DOHH2 (cell line): ENCODE data around the gene AKAIN1.
A peak's percentile ranks its signal among the peaks of the same experiment; 100 is the strongest.

Source experiments
- H3F3A ChIP-seq: fragments of 200-600 bp; sonication (generic), shearing (Covaris generic); 2 replicates; pipeline ENCODE4 v1.6.0; 2016; ENCODE audit warnings: antibody characterized with exemption, mild to moderate bottlenecking; ENCODE audit not compliant: control insufficient read depth, insufficient read depth
- H3K27ac ChIP-seq: fragments of 200-600 bp; sonication (generic); 2 replicates; pipeline ENCODE4 v1.5.1; 2014; ENCODE audit warnings: low read depth, mild to moderate bottlenecking, low read length, moderate library complexity
- H3K27me3 ChIP-seq: fragments of 200-600 bp; sonication (generic); 2 replicates; pipeline ENCODE4 v1.6.1; 2014; ENCODE audit warnings: mild to moderate bottlenecking, low read length, mixed read lengths; ENCODE audit not compliant: control insufficient read depth
- H3K36me3 ChIP-seq: fragments of 200-600 bp; sonication (generic); 2 replicates; pipeline ENCODE4 v1.6.1; 2014; ENCODE audit warnings: mild to moderate bottlenecking, low read length, moderate library complexity, mixed read lengths; ENCODE audit not compliant: control insufficient read depth
- H3K4me1 ChIP-seq: fragments of 200-600 bp; sonication (generic); 2 replicates; pipeline ENCODE4 v1.6.1; 2014; ENCODE audit warnings: mild to moderate bottlenecking, low read length, mixed read lengths; ENCODE audit not compliant: control insufficient read depth
- H3K4me2 ChIP-seq: fragments of 200-600 bp; sonication (generic); 2 replicates; pipeline ENCODE4 v1.6.0; 2014; ENCODE audit warnings: mild to moderate bottlenecking, low read length, moderate library complexity
- H3K4me3 ChIP-seq: fragments of 200-600 bp; sonication (generic); 2 replicates; pipeline ENCODE4 v1.5.1; 2014; ENCODE audit warnings: mild to moderate bottlenecking, low read length, mixed read lengths
- H3K79me2 ChIP-seq: fragments of 200-600 bp; sonication (generic); 2 replicates; pipeline ENCODE4 v1.6.1; 2014; ENCODE audit warnings: mild to moderate bottlenecking, low read length, mixed read lengths; ENCODE audit not compliant: control insufficient read depth
- H3K9me2 ChIP-seq: fragments of 200-600 bp; sonication (generic); replicated peaks from 2 replicates; pipeline ENCODE4 v1.6.1; 2014; ENCODE audit warnings: mild to moderate bottlenecking, low read length, mixed read lengths; ENCODE audit not compliant: control insufficient read depth
- H3K9me3 ChIP-seq: fragments of 200-600 bp; sonication (generic); 2 replicates; pipeline ENCODE4 v1.6.1; 2014; ENCODE audit warnings: antibody characterized with exemption, low read length, mixed read lengths; ENCODE audit not compliant: control insufficient read depth, insufficient read depth
- H4K20me1 ChIP-seq: fragments of 200-600 bp; sonication (generic); 2 replicates; pipeline ENCODE4 v1.6.0; 2014; ENCODE audit warnings: low read depth, mild to moderate bottlenecking, antibody characterized with exemption, low read length, moderate library complexity; ENCODE audit not compliant: control insufficient read depth, insufficient read depth
- CTCF ChIP-seq: fragments of 200-600 bp; sonication (generic); IDR thresholded peaks from one replicate; pipeline ENCODE4 v1.5.1; 2014; ENCODE audit warnings: antibody characterized with exemption, mild to moderate bottlenecking, low read depth, low read length; ENCODE audit not compliant: poor library complexity, severe bottlenecking
- EZH2phosphoT487 ChIP-seq: fragments of 200-600 bp; sonication (generic); IDR thresholded peaks from 2 replicates; pipeline ENCODE4 v1.6.1; 2017; ENCODE audit warnings: borderline replicate concordance, mild to moderate bottlenecking, antibody characterized with exemption, low read length, moderate library complexity, mixed read lengths

The AKAIN1 gene

GRCh38 chr18:5238371-5238976 is 41.4 kb upstream of the AKAIN1 start:
- no peaks in the 10 kb centered on the region for H3K9me2 ChIP-seq
- peak overlapping the region; percentile 63; the same call in 1 of the 2 replicates for H3K27ac ChIP-seq
- no peaks in the 10 kb centered on the region for H3K27me3 ChIP-seq
- peaks cover 18% of the 10 kb centered on the region for H3K36me3 ChIP-seq
- peaks cover 3% of the 10 kb centered on the region; the same call in 1 of the 2 replicates for H3K79me2 ChIP-seq
- no peaks in the 10 kb centered on the region for H3F3A ChIP-seq
- peak overlapping the region; percentile 88 for H3K4me3 ChIP-seq
- H3K4me1 ChIP-seq = peaks cover 21% of the 10 kb centered on the region
- TF ChIP-seq CTCF (no peak), EZH2phosphoT487 (no peak)
- peak overlapping the region; percentile 93 for H3K4me2 ChIP-seq
- H4K20me1 ChIP-seq = no peaks in the 10 kb centered on the region
- H3K9me3 ChIP-seq = peaks cover 10% of the 10 kb centered on the region

- TF ChIP-seq EZH2phosphoT487 = no peak
- TF ChIP-seq CTCF = no peak
- H3K4me3 ChIP-seq = peak overlapping the region; percentile 88
- peaks cover 3% of the 10 kb centered on the region; the same call in 1 of the 2 replicates for H3K79me2 ChIP-seq
- no peaks in the 10 kb centered on the region for H3K27me3 ChIP-seq
- peak overlapping the region; percentile 93 for H3K4me2 ChIP-seq
- H3K27ac ChIP-seq = peak overlapping the region; percentile 63
- no peaks in the 10 kb centered on the region for H4K20me1 ChIP-seq
- H3K4me1 ChIP-seq = peaks cover 21% of the 10 kb centered on the region
- peaks cover 10% of the 10 kb centered on the region for H3K9me3 ChIP-seq
- H3K9me2 ChIP-seq = no peaks in the 10 kb centered on the region
- peaks cover 18% of the 10 kb centered on the region for H3K36me3 ChIP-seq
- H3F3A ChIP-seq = no peaks in the 10 kb centered on the region
Measured at GRCh38 chr18:5237723-5238370, 40.8 kb upstream of the AKAIN1 start.

GRCh38 chr18:5237083-5237722 is 40.1 kb upstream of the AKAIN1 start:
- Histone ChIP-seq H3K4me2 (peak overlapping the region; percentile 93), H3K4me3 (peak overlapping the region; percentile 88), H3K27ac (peak overlapping the region; percentile 63), H3K36me3 (peaks cover 18% of the 10 kb centered on the region), H4K20me1 (no peaks in the 10 kb centered on the region), H3K9me2 (no peaks in the 10 kb centered on the region), H3F3A (no peaks in the 10 kb centered on the region), H3K9me3 (peaks cover 10% of the 10 kb centered on the region), H3K4me1 (peaks cover 21% of the 10 kb centered on the region), H3K27me3 (no peaks in the 10 kb centered on the region), H3K79me2 (peaks cover 3% of the 10 kb centered on the region; the same call in 1 of the 2 replicates)
- no peak for TF ChIP-seq EZH2phosphoT487
- TF ChIP-seq CTCF = no peak
